Measurements from ENCODE around the gene MAGI2.

The MAGI2 gene

DNA sequence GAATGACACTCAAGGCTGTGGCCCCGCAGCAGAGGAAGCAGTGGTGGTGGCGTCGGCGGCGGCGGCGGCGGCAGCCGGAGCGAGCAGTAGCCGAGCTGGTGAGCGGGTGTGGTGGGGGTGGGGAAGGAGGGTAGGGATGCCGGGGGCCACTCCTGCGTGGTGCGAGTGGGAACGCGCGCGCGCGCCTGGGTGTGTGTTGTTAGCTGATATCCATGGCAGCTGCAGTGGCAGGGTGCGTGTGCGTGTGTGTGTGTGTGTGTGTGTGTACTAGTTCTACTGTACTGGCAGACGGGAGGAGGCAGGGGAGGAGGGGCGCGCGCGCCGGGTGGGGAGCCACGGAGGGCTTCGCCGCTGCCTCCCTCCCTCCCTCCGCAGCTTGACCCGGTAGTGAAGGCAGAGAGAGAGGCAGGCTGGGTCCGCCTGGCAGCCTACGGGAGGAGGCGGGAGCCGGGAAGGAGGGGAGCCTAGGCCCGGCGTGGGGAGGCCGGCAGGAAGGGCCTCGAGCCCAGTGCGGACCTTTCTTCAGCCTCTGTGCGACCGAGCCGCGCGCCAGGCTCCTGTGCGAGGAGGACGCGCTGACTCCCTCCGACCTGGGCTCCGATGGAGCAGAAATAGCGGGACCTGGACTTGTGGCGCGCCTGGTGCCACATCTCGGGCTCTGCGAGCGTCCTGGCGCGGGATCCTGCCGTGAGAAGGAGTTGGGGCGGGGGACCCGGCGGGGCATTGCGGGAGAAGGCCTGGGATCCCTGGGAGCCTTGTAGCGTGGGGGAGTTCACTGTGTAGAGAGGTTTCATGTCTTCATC, at the start of gene MAGI2:
Gene MAGI2 (minus strand): TSS at position 110 of the 803 bp plus-strand sequence. CDS start 347 bp downstream, outside the sequence.
- no peak for DNase-seq

DNA sequence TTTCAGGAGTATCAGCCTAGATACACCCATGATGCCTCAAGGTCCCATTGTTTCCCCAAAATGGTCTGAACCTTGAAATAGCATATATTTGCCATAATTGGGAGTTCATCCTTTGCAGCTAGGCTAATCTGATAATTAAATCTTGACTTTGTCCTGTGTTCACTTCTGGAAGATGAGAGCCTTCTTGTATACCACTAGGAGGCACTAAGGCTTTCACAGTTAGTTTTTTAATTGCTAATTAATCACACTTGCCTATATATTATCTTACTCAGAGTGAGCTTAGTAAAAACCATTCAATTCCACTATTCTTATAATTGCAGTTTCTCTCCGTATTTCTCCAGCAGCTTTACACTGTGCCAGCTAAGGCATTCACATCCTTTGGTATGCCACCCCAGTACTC, 48.7 kb upstream of the MAGI2 start:
- DNase-seq, result no peak

DNA sequence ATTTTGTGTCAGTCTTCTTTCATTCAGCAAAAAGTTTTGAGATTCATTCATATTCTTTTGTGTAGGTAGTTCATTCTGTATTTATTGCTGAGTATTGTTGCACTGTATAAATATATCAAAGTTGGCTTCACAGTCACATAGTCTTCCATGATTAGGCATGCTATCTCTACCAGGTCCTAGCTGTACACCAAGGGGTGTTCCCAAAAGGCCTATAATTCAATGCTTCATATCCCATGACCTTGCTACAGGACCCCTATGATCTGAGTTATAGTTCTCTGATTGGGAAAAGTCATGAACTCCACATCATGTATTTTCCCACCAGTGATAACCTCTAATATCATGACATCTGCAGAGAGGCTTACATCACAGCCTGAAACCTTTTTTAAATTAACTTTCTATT, 47.3 kb upstream of the MAGI2 start:
- DNase-seq, result no peak

DNA sequence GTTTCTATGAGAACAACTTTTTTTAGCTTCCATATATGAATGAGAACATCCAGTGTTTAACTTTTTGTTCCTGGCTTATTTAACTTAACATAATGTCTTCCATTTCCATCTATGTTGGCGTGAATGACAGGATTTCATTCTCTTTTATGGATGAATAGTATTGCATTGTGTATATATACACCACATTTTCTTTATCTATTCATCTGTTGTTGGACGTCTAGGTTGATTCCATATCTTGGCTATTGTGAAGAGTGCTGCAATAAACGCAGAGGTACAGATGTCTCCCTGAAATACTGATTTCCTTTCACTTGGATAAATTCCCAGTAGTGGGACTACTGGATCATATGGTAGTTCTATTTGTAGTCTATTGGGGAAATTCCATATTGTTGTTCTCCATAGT, 44.3 kb upstream of the MAGI2 start:
- DNase-seq, result no peak

DNA sequence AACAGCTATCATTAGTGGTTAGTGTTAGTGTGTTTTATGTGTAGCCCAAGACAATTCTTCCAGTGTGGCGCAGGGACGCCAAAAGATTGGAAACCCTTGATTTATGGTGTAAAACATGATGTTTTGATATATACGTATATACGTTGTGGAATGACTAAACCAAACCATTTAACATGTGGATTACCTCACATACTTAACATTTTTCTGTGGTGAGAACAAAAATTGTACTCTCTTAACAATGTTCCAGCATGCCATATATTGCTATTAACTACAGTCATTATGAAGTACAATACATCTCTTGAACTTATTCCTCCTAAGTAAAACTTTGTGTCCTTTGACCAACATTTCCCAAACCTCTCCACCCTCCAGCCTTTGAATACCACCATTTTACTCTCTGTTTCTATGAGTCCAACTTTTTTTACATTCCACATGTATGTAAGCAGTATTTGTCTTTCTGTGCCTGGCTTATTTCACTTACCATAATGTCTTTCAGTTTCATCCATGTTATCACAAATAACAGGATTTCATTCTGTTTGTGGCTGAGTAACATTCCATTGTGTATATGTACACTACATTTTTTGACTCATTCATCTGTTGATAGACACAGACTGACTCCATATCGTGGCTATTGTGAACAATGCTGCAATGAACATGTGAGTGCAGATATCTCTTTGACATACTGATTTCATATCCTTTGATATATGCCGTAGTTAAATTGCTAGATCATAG, 42.2 kb upstream of the MAGI2 start:
- DNase-seq, result no peak

DNA sequence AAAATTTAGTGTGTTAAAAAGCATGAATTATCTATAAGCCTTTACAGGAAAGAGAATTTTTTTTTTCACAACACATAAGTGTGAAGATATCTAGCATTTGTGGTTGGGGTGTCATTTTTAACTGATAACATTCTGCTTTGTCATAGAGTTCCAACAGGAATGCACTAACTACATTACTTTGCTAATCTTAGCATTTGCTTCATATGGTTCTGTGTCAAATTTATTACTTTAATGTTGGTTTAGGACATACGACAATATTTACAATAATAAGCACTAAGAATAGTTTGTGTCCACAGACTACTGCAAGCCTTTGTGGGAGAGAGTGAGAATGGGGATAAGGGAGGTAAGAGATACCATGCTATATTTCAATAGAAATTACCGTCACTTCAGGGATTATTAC, 40.6 kb upstream of the MAGI2 start:
- no peak for DNase-seq

DNA sequence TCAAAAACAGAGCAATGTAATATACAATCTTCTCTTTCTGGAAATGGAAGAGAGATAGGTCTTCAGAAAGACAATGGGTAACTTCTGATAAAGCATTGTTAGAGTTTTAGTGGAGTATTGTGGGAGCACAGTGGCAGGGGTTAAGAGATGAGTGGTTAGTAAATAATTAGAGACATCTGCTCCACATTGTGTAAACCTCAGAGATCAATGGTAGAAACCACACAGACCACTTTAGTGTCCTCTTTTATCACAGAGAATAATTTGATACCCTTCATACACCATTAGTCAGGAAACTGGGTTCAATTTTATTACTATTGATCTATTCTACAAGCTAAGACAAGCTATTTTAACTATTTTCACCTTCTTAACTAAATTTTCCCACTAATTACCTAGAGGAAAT, 35.9 kb upstream of the MAGI2 start:
- DNase-seq, result no peak

DNA sequence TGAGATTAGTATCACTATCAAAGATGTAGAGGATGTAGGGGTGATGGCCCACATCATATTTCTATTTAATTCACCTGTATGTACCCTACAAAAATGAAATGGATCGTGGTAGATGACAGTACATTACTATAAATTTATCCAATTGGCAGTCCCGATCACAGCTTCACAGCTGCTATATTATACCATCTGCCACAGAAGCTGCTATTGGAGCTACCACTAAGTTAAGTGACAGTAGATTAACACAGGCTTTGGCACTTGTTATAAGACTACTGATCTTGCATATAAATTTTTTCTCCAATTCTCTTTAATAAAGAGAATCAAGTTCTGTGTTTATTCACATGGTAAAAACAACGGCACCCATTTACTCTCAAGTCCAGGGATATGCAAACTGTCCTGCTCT, 24.9 kb upstream of the MAGI2 start:
- DNase-seq, result no peak

DNA sequence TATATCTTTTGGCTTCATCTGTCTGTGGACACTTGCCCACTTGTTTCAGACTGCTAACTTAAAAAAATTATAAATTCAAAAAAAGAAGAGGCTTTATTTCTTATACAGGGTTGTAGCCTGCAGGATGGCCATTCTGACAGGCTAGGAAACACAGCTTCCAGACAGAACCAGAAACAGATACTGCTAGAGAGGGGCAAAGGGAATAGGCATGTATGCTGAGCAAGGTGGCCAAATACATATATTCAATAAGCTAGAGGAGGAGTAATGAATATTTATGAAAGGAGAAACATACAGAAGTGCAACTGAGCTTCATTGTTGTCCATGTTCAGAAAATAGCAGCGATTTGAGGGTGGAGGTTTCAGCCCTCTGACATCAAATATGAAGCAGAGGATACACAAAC, 22.0 kb upstream of the MAGI2 start:
- no peak for DNase-seq

DNA sequence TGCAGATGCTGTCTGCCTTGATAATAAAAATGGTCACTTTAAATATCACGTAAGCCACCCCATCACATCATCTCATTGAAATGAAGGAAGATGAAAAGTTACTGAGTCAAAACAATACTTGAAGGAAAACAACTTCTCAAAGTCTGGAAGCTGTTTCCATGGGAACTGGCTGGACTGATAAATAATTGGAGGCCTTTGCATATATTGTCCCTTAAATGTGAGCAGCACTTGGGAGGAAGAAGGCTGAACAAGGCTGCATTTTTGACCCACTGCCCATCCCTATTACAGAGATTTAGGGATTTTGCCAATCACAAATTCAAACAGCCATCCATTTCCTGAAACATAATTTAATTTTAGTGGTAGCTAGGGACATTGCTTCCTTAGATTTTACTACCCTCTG, 18.2 kb upstream of the MAGI2 start:
- DNase-seq, result no peak

DNA sequence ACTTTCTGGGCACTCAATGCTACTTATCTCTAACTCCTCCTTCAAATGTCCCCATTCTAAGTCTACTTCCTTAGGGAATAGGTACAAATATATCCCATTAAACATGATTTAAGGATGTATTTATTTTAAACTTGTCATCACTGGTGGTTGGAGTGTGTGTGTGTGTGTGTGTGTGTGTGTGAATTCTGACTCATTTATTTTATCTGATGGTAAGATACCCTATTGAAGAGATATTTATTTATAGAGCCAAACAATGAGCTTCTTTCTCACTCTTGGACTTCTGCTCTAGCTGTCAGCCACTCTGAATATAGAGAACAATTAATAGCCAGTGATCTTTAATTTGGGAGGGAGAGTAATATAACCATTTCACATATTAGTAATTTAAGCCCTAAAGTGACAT, 17.8 kb upstream of the MAGI2 start:
- DNase-seq, result no peak

DNA sequence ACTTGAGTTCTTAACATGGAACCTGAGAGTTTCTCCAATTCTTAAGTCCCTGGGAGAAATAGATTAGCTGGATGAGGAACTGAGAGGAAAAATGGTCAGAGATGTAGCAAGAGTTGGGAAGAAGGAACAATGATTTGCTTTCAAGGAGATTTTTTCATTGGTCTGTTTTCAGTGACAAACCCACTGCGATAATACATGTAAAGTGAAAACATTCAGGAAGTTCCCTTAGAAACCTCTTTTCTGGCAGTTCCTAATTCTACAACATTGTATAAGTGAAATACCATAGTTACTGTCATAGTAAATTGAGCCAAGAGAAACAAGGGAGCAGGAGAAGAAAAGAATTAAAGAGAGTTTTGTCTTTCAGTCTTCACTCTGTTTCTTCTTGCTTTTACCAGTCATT, 12.1 kb upstream of the MAGI2 start:
- no peak for DNase-seq

DNA sequence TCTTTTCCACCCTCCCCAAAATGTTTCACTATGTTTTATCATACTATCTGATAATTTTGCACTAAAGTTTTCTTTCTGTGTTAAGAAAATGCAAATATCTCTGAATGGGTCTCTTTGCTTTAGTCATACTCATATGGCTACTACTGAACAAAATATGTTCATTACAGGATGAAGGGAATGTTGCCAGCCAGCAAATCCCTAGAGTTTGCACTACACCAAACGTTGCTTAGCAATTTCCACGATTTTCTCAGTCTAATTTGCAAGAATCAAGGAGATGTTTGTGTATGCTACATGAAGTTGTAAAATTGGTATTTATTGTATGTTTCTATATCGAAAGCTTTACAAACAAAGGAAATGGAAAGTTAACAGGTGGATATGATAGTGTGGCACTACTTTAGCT, 10.6 kb upstream of the MAGI2 start:
- no peak for DNase-seq

DNA sequence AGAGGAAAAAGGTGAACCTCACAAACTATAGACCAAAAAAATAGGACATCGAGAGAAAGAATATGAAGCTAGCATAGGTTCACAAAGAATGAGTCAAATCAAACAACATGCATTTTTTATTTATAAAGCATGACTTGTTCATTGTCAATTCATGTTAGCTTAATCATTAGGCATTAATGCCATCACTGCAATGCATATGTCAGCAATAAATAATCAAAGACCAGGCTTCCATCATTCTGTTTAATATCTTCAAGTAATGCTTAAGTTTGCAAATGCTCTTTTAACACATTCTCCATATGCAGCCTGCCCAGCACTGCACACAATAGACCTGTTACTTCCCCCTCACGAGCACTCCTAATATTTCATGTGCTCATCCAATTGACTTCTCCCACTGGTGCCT, 8.9 kb upstream of the MAGI2 start:
- no peak for DNase-seq

DNA sequence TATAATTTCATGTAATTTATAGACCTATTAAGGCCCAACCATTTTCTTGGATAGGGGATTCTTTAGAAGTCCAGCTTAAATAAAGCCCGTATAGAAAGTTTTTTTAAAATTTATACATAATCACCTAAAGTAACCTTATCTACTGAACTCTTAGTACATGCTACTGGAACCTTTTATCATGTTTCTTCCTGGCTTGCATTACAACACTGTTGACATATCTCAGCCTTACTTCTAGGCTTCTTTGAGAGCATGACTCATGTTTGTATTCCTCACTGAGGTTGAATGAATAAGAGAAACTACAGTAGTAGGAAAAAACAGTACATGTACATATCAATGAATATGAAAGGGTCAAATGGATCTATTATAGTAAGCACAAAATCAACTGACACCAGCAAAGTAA, 8.2 kb upstream of the MAGI2 start:
- DNase-seq, result no peak

DNA sequence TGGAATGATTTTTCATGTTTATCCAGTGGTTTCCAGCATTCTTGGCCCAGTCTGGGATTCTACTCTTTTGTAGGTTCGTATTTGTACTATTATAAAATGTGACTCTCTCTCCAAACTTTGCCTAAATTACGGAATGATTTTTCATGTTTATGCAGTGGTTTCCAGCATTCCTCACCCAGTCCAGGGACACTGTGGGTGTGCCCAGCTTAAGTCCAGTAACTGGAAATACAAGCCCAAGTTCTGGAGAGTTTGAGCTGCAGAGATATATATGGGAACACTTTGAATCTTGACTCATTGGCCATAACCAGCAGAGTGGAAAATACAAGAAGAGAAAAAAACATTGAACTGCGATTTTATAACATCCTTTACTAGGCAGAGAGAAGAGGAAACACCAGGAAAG, 5.9 kb upstream of the MAGI2 start:
- no peak for DNase-seq

DNA sequence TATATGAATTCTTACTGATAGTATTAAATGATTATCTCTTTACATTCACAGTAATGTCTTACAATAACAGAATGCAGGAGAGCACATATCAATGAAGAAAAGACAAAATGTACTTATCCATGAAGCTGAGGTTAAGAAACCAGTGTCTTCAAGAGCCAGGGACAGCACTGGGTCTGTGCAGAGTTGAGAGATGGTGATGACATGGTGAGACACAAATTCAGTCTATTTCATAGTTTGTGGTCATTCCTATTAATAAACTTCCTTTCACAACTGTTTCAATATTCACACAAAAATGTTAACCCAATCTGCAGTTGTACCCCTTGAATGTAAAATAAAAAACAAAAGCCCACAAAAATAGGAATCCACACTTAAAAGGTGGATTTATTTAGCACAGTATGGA, 5.3 kb upstream of the MAGI2 start:
- no peak for DNase-seq

DNA sequence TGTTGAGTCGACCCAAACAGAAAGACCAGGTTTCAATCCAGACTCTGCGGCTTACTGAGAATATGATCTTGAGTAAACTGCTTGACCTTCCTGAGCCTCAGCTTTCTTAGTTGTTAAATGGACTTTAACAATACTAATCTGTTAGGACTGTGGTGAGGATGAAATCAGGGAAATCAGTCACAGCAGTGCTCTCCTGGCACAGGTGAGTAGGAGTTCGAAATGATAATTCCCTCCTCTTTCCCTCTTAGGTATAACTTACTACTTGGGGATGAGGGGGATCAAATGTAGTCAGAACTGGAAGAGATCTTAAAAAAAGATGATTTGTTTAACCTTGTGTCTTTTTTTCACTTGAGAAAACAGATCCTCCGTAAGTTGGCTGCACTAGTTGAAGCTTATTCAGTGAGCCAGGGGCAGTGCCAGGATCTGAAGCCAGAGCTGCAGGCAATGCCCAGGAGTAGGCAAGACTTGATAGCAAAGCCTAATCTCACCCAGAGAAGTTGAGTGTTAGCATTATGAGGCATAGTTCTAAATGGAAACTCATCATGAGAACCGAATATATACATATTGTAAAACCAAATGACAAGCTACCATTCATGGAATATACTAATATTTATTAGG, 1.8 kb upstream of the MAGI2 start:
- DNase-seq, result no peak

DNA sequence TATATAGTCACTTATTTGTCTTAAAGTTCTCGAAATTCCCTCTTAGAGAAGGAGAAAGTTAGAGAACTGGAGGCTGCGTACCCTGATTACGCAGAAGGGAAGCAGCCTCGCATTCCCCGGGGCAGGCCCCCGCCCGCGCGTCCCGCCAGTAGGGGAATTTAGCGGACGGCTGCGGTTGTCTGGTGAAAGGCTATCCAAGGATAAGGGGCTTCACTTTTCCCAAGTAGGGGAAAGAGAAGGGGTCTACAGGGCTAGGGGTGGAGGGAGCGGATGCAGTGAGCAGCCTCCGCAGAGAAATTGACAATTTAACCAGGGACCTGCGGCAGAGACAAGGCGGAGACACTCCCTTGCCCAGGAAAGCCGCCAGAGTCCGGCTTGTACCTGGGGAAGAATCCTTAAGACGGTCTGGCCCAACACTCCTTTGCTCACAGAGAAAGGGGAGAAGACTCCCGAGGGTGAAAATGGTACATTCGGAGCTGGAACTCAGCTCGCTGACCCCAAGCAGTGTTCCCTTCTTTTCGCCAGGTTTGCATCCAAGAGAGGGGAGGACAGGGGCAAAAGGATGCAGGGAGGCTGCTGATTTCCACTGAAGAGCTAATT, 994 bp upstream of the MAGI2 start:
- DNase-seq, result no peak

DNA sequence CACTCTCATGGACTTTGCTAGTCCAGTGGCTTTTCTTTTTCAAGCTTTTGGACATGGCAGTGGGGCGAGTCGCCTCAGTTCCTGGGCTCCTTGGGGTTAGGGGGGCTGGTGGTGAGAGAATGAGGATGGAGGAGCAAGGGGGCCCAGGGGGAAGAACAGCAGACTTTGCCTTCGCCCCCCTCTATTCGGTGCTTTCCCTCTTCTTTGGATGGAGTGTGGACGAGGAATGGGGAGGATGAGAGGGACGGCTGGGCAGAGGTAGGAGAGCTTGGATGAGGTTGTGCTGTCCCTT, 255 bp downstream of the MAGI2 start:
- DNase-seq, result no peak

DNA sequence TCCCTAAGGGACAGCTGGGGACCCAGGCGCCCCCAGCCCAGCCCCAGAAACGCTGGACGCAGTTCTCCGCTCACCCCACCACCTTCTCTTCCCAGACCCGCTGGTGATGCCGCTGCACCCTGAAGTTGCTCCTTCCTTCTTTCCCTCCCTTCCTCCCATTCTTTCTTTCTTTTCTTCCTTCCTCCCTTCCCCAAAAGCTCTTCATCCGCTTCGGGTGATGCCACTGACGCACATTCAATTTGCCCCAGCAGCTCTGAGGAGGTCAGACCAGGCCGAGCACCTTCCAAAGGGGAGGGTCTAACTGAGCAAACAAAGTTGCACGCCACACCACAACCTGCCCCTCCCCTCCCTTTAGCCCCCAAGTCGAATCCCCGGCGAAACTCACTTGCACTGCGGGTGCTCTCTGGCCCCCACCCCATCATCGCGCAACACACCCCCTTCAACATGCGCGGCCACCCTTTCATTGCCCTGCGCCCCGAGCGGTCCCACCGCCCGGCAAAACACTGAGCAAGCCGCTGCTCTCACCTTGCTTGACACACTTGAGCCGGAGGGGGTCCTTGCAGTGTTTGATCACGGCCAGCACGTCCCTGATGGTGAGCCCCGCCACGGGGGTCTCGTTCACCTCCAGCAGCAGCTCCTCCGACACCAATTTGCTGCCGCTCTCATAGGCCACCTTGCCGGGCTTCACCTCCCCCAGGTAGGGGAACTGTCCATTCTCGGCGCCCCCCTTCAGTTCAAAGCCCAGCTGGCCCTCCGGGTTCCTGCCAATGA, 787 bp downstream of the MAGI2 start:
- no peak for DNase-seq

DNA sequence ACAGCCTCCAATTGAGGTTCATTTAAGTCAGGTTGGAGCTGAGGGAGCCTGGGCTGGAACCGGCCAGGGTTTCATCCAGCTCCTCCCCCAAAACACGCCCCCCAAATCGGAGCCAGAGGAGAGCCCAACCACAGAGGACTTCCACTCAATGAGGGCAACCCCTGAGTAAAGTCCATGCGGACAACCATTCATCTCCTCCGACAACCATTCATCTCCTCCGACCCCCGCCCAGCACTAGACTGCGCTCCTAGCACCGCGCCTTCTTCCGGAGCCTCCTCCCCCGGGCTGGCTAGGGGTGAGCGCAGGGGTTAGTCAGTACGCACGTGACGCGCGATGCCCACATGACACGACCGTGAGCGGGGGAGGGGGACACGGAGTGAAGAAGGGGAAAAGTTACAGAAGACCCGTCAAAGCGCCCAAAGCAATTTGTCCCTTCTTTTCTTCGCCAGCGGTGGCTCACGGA, 1.4 kb downstream of the MAGI2 start:
- DNase-seq, result no peak

DNA sequence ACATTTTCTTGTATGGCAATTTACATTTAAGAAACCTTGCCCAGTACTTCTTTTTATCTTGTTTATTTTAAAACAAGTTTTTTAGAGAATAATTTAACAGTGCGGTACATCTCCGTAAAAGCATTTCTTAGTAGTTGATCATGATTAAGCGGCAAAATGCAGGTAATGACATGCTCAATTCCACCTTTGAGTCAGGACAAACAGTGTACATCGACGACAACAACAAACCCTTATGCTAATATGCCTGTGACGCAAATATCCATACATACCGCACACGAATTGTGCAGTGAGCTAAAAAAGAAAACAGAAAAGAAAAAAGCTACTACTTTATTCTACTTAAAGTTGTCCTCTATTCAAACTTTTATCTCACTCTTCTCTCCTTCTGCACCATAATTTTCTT, 1.9 kb downstream of the MAGI2 start:
- no peak for DNase-seq

Data from activated naive CD4-positive, alpha-beta T cell (primary cell).